SU-DHL-6 (cell line): Measurements from ENCODE around the gene GPR4.
A peak's percentile ranks its signal among the peaks of the same experiment; 100 is the strongest.

Experiments
- H2AFZ ChIP-seq: fragments of 200-600 bp; sonication (generic); 2 replicates; pipeline ENCODE4 v1.6.1; 2014; ENCODE audit warnings: low read depth, mild to moderate bottlenecking, moderate library complexity, mixed read lengths, antibody characterized with exemption, low read length; ENCODE audit not compliant: severe bottlenecking
- H3F3A ChIP-seq: fragments of 200-600 bp; shearing (Covaris generic); 2 replicates; pipeline ENCODE4 v1.6.0; 2016; ENCODE audit warnings: antibody characterized with exemption, mild to moderate bottlenecking; ENCODE audit not compliant: insufficient read depth
- H3K27ac ChIP-seq: fragments of 200-600 bp; sonication (generic); 2 replicates; pipeline ENCODE4 v1.5.1; 2016; ENCODE audit warnings: low read depth, mild to moderate bottlenecking, low read length, moderate library complexity, mixed read lengths
- H3K27me3 ChIP-seq: fragments of 200-600 bp; sonication (generic), shearing (Covaris generic); 2 replicates; pipeline ENCODE4 v1.6.0; 2014; ENCODE audit warnings: mild to moderate bottlenecking, low read length
- H3K36me3 ChIP-seq: fragments of 200-600 bp; sonication (generic); 2 replicates; pipeline ENCODE4 v1.6.1; 2014; ENCODE audit warnings: mild to moderate bottlenecking, low read length, mixed read lengths
- H3K4me2 ChIP-seq: fragments of 300-600, 200-600 bp; shearing (Covaris generic), sonication (generic); 2 replicates; pipeline ENCODE4 v1.6.0; 2014; ENCODE audit warnings: low read length, low read depth, mild to moderate bottlenecking; ENCODE audit not compliant: poor library complexity, severe bottlenecking
- H3K4me3 ChIP-seq: fragments of 200-600 bp; sonication (generic); 2 replicates; pipeline ENCODE4 v1.5.1; 2014; ENCODE audit warnings: antibody characterized with exemption, low read length, mild to moderate bottlenecking, mixed read lengths; ENCODE audit not compliant: insufficient read depth, poor library complexity, severe bottlenecking
- H3K79me2 ChIP-seq: fragments of 200-600 bp; sonication (generic); 2 replicates; pipeline ENCODE4 v1.6.1; 2014; ENCODE audit warnings: mild to moderate bottlenecking, low read length, moderate library complexity; ENCODE audit not compliant: insufficient read depth
- H3K9ac ChIP-seq: fragments of 200-600 bp; sonication (generic); 2 replicates; pipeline ENCODE4 v1.7.0; 2014; ENCODE audit warnings: mild to moderate bottlenecking, low read length
- H3K9me2 ChIP-seq: fragments of 200-600 bp; sonication (generic); replicated peaks from 2 replicates; pipeline ENCODE4 v1.6.1; 2014; ENCODE audit warnings: low read length; ENCODE audit not compliant: insufficient read depth
- H3K9me3 ChIP-seq: fragments of 200-600 bp; sonication (generic); 2 replicates; pipeline ENCODE4 v1.6.1; 2014; ENCODE audit warnings: low read length, mixed read lengths; ENCODE audit not compliant: insufficient read depth
- H4K20me1 ChIP-seq: fragments of 200-600 bp; sonication (generic); 2 replicates; pipeline ENCODE4 v1.6.1; 2014; ENCODE audit warnings: low read depth, mild to moderate bottlenecking, antibody characterized with exemption, low read length, moderate library complexity, mixed read lengths
- CTCF ChIP-seq: fragments of 200-600 bp; sonication (generic); IDR thresholded peaks from one replicate; pipeline ENCODE4 v1.5.1; 2017; ENCODE audit warnings: antibody characterized with exemption, mild to moderate bottlenecking, low read length, moderate library complexity; ENCODE audit not compliant: insufficient read depth, poor library complexity, severe bottlenecking
- EZH2phosphoT487 ChIP-seq: fragments of 200-600 bp; sonication (generic), shearing (Covaris generic); conservative IDR thresholded peaks from 2 replicates; pipeline ENCODE4 v1.6.1; 2018; ENCODE audit warnings: mild to moderate bottlenecking, antibody characterized with exemption, low read length, moderate library complexity, mixed read lengths

Gene GPR4

DNA sequence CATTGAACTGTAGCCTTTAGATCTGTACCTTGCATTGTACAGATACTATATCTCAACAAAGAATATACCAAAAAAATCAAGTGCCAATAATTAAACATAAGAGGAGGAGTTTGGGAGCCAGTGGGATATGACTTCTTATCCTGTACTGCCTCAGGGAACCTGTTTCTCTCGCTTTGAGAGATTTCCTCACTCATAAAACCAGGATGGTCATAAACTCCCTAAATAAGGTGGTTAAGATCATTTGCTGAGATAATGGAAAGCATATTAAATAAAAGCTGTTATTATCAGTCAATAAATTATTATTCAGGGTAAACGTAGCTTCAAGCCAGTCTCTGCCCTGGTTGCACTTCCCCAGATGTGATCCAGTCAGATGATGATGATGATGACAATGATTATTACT is 34.4 kb downstream of the GPR4 start:
- Histone ChIP-seq H3K4me2 (no peak overlapping the region), H3K27me3 (no peaks in the 10 kb centered on the region), H3K9me3 (no peaks in the 10 kb centered on the region), H3K9ac (no peak overlapping the region), H3K9me2 (no peaks in the 10 kb centered on the region), H3K27ac (no peak overlapping the region), H3K79me2 (peaks cover 26% of the 10 kb centered on the region; the same call in 1 of the 2 replicates), H2AFZ (no peak overlapping the region), H3K4me3 (no peak overlapping the region), H3K36me3 (no peaks in the 10 kb centered on the region), H4K20me1 (no peaks in the 10 kb centered on the region), H3F3A (peaks cover 8% of the 10 kb centered on the region; the same call in 1 of the 2 replicates)
- no peak for TF ChIP-seq CTCF

- Histone ChIP-seq H3K4me3 (no peak overlapping the region), H3K27me3 (no peaks in the 10 kb centered on the region), H3K27ac (peak overlapping the region; percentile 51; the same call in 1 of the 2 replicates), H2AFZ (no peak overlapping the region), H3K9ac (no peak overlapping the region), H3F3A (peaks cover 4% of the 10 kb centered on the region; the same call in 1 of the 2 replicates), H3K9me2 (no peaks in the 10 kb centered on the region), H3K36me3 (no peaks in the 10 kb centered on the region), H3K79me2 (peaks cover 14% of the 10 kb centered on the region; the same call in 1 of the 2 replicates), H3K4me2 (no peak overlapping the region), H3K9me3 (no peaks in the 10 kb centered on the region), H4K20me1 (no peaks in the 10 kb centered on the region)
- TF ChIP-seq CTCF (no peak), EZH2phosphoT487 (no peak)
Measured at GRCh38 chr19:45564131-45564780, 37.8 kb downstream of the GPR4 start.

DNA sequence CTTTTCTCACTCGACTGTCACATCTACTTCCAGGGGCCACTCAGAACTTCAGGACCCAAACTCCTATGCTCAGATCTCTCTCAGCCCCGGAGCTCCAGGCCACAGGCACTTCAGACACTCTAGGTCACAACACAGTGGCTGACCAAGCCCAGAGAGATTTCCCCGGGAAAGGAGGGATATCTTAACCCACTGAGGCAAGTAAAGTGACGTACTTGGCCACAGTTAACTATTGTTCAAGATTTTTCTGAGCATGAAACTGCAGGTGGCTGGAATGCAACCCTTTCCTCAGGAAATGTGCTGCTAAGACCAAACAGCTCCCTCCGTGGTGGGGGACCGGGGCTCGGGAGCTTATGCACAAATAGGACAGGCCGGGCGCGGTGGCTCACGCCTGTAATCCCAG is 41.3 kb downstream of the GPR4 start:
- Histone ChIP-seq H3K36me3 (no peaks in the 10 kb centered on the region), H3K4me2 (no peak overlapping the region), H3F3A (peaks cover 4% of the 10 kb centered on the region; the same call in 1 of the 2 replicates), H3K27ac (no peak overlapping the region), H3K9ac (no peak overlapping the region), H3K79me2 (peaks cover 8% of the 10 kb centered on the region; the same call in 1 of the 2 replicates), H4K20me1 (no peaks in the 10 kb centered on the region), H3K4me3 (no peak overlapping the region), H3K9me3 (no peaks in the 10 kb centered on the region), H2AFZ (no peak overlapping the region), H3K27me3 (no peaks in the 10 kb centered on the region), H3K9me2 (no peaks in the 10 kb centered on the region)
- TF ChIP-seq CTCF (no peak), EZH2phosphoT487 (no peak)
